ACC112 (cell line): Measurements from ENCODE around the gene PLCH2.

Experiments
- H2AFZ ChIP-seq: fragments of 200-600 bp; sonication (generic); one replicate; pipeline ENCODE4 v1.6.0; 2017; ENCODE audit warnings: antibody characterized with exemption, low read length; ENCODE audit not compliant: unreplicated experiment
- H3K27ac ChIP-seq: fragments of 200-600 bp; sonication (generic); 2 replicates; pipeline ENCODE4 v1.5.1; 2014; ENCODE audit warnings: low read depth, mild to moderate bottlenecking, antibody characterized with exemption, low read length, moderate library complexity
- H3K27me3 ChIP-seq: fragments of 200-600 bp; sonication (generic); 2 replicates; pipeline ENCODE4 v1.6.1; 2014; ENCODE audit warnings: mild to moderate bottlenecking, antibody characterized with exemption, low read length, moderate library complexity, mixed read lengths; ENCODE audit not compliant: insufficient read depth
- H3K36me3 ChIP-seq: fragments of 200-600 bp; sonication (generic); 2 replicates; pipeline ENCODE4 v1.6.1; 2016; ENCODE audit warnings: mild to moderate bottlenecking, antibody characterized with exemption, low read length, moderate library complexity, mixed read lengths; ENCODE audit not compliant: insufficient read depth
- H3K4me1 ChIP-seq: fragments of 200-600 bp; sonication (generic); one replicate; pipeline ENCODE4 v1.6.1; 2016; ENCODE audit warnings: low read length, mixed read lengths; ENCODE audit not compliant: insufficient read depth, unreplicated experiment, control insufficient read depth
- H3K4me3 ChIP-seq: fragments of 200-600 bp; sonication (generic); 2 replicates; pipeline ENCODE4 v1.5.1; 2014; ENCODE audit warnings: mild to moderate bottlenecking, low read depth, low read length
- H3K79me2 ChIP-seq: fragments of 200-600 bp; sonication (generic); one replicate; pipeline ENCODE4 v1.6.0; 2016; ENCODE audit warnings: low read length; ENCODE audit not compliant: control insufficient read depth, unreplicated experiment, insufficient read depth

Gene PLCH2

GRCh38 chr1:2498648-2499047 is 22.6 kb downstream of the PLCH2 start:
- H3K27ac ChIP-seq: no peak overlapping the region
- peaks cover 14% of the 10 kb centered on the region for H3K27me3 ChIP-seq
- no peaks in the 10 kb centered on the region for H3K4me1 ChIP-seq
- H3K4me3 ChIP-seq: no peak overlapping the region
- H3K79me2 ChIP-seq: no peaks in the 10 kb centered on the region
- no peak overlapping the region for H2AFZ ChIP-seq
- no peaks in the 10 kb centered on the region for H3K36me3 ChIP-seq

DNA sequence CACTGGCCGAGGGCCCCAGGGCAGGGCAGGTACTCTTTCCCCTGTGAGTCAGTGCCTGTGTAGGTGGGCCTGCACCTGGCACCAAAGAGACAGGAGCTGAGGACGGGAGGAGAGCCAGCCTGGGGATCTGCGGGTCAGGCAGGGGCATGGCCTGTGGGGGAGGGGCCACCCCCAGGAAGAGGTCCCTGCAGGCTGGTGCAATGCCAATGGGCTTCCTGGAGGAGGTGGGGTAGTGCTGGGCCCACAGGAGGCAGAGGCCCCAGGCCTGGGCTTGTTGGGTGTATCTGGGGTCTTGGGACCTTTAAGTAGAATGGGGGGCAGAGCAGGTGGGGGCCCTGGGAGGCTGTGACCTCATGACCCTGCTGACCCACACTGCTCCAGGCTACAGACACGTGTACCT is 23.2 kb downstream of the PLCH2 start:
- no peaks in the 10 kb centered on the region for H3K4me1 ChIP-seq
- H3K27me3 ChIP-seq: peaks cover 20% of the 10 kb centered on the region
- H2AFZ ChIP-seq: no peak overlapping the region

GRCh38 chr1:2499986-2500596 is 24.0 kb downstream of the PLCH2 start:
- Histone ChIP-seq H3K27me3 (peaks cover 28% of the 10 kb centered on the region), H3K36me3 (no peaks in the 10 kb centered on the region), H2AFZ (no peak overlapping the region), H3K79me2 (no peaks in the 10 kb centered on the region), H3K4me1 (no peaks in the 10 kb centered on the region), H3K4me3 (no peak overlapping the region), H3K27ac (no peak overlapping the region)

More for the DNA sequence above, 23.2 kb downstream of the PLCH2 start:
- no peaks in the 10 kb centered on the region for H3K36me3 ChIP-seq
- no peaks in the 10 kb centered on the region for H3K79me2 ChIP-seq
- H3K4me3 ChIP-seq: no peak overlapping the region
- no peak overlapping the region for H3K27ac ChIP-seq

- H3K27me3 ChIP-seq: peaks cover 29% of the 10 kb centered on the region
- no peak overlapping the region for H2AFZ ChIP-seq
- no peak overlapping the region for H3K27ac ChIP-seq
- no peak overlapping the region for H3K4me3 ChIP-seq
- no peaks in the 10 kb centered on the region for H3K36me3 ChIP-seq
- no peaks in the 10 kb centered on the region for H3K79me2 ChIP-seq
- no peaks in the 10 kb centered on the region for H3K4me1 ChIP-seq
Observed at GRCh38 chr1:2501041-2501819, 25.1 kb downstream of the PLCH2 start.

DNA sequence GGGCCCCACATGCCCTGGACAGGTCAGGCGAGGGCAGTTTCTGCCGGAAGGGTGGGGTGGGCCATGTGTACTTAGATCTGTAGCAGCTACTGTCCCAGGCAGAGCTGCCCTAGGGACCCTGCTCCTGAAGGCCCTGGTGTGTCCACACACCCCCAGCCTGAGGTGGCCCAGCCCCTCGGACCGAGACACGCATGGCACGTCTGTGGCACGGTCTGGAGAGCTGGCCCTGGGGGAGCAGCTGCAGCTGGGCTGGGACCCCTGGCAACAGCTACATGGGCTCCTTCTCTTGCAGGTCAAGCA is 25.7 kb downstream of the PLCH2 start:
- Histone ChIP-seq H3K27me3 (peaks cover 29% of the 10 kb centered on the region), H2AFZ (no peak overlapping the region), H3K27ac (no peak overlapping the region), H3K36me3 (no peaks in the 10 kb centered on the region), H3K4me1 (no peaks in the 10 kb centered on the region), H3K79me2 (no peaks in the 10 kb centered on the region), H3K4me3 (no peak overlapping the region)

- H3K27ac ChIP-seq: no peak overlapping the region
- no peaks in the 10 kb centered on the region for H3K4me1 ChIP-seq
- no peaks in the 10 kb centered on the region for H3K79me2 ChIP-seq
Observed at GRCh38 chr1:2502210-2502609, 26.1 kb downstream of the PLCH2 start.

DNA sequence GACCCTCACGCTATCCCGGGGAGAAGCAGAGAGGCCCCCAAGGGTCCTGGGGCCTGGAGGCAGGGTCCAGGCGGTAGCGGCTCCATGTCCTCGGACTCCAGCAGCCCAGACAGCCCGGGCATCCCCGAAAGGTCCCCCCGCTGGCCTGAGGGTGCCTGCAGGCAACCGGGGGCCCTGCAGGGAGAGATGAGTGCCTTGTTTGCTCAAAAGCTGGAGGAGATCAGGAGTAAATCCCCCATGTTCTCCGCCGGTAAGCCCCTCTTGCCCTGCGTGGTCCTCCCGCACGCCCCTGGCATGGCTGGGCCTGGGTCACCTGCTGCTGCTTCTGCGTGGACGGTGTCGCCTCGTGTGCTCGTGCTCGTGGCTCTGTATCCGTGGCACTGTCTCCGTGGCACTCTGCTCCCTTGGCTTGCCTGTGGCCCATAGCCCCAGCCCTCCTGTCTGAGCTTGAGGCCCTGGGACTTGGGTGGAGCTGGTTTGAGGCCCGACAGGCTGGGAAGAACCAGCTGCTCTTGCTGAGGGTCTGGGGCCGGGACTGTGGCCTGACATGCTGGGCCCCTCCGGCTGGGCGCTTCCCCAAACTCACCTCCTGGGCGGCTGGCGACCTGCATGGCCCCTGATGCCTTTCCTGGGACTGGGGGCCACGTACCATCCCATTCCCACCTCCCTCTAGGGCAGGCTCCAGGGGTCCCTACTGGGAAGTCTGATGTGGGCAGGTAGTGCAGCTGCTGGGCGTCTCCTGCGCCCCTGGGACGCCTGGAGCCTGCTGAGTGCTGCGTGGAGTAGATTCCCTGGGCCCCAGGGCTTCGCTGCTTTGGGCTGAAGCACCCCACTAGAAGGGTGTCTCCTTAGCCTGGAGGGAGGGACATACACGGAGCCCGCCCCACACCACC is 26.8 kb downstream of the PLCH2 start:
- peaks cover 29% of the 10 kb centered on the region for H3K27me3 ChIP-seq
- H3K4me1 ChIP-seq: no peaks in the 10 kb centered on the region

More at GRCh38 chr1:2502210-2502609, 26.1 kb downstream of the PLCH2 start:
- Histone ChIP-seq H2AFZ (no peak overlapping the region), H3K36me3 (no peaks in the 10 kb centered on the region), H3K4me3 (no peak overlapping the region), H3K27me3 (peaks cover 29% of the 10 kb centered on the region)

GRCh38 chr1:2503554-2504224 is 27.6 kb downstream of the PLCH2 start:
- H3K79me2 ChIP-seq: no peaks in the 10 kb centered on the region
- no peak overlapping the region for H3K4me3 ChIP-seq
- no peak overlapping the region for H2AFZ ChIP-seq
- H3K4me1 ChIP-seq: no peaks in the 10 kb centered on the region
- H3K27ac ChIP-seq: no peak overlapping the region
- no peaks in the 10 kb centered on the region for H3K36me3 ChIP-seq
- peaks cover 29% of the 10 kb centered on the region for H3K27me3 ChIP-seq

More for the DNA sequence above, 26.8 kb downstream of the PLCH2 start:
- H3K36me3 ChIP-seq: no peaks in the 10 kb centered on the region
- H3K79me2 ChIP-seq: no peaks in the 10 kb centered on the region
- no peak overlapping the region for H2AFZ ChIP-seq
- H3K4me3 ChIP-seq: no peak overlapping the region
- no peak overlapping the region for H3K27ac ChIP-seq

- Histone ChIP-seq H3K4me1 (no peaks in the 10 kb centered on the region), H3K4me3 (no peak overlapping the region), H3K36me3 (no peaks in the 10 kb centered on the region), H3K79me2 (no peaks in the 10 kb centered on the region), H3K27me3 (peaks cover 29% of the 10 kb centered on the region), H3K27ac (no peak overlapping the region), H2AFZ (no peak overlapping the region)
Observed at GRCh38 chr1:2504225-2504948, 28.3 kb downstream of the PLCH2 start.

DNA sequence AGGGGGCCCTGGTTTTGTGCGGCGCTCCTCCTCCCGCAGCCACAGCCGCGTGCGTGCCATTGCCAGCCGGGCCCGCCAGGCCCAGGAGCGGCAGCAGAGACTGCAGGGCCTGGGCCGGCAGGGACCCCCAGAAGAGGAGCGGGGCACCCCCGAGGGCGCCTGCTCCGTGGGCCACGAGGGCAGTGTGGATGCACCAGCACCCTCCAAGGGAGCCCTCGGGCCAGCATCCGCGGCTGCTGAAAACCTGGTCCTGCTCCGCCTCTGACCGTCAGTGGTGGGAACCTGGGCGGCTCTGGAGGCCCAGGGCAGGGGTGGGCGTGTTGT is 28.8 kb downstream of the PLCH2 start:
- no peaks in the 10 kb centered on the region for H3K4me1 ChIP-seq
- no peak overlapping the region for H2AFZ ChIP-seq
- H3K4me3 ChIP-seq: no peak overlapping the region
- no peak overlapping the region for H3K27ac ChIP-seq
- H3K79me2 ChIP-seq: no peaks in the 10 kb centered on the region
- no peaks in the 10 kb centered on the region for H3K36me3 ChIP-seq
- H3K27me3 ChIP-seq: peaks cover 29% of the 10 kb centered on the region
